ENCODE data around the gene MYH10. TPM values are rescaled to one million over a fixed set of nuclear protein-coding genes. Genes with fewer than 3 reads are reported as not detected.

The MYH10 gene
- total RNA-seq, 1 experiment from 2014 or later = 1.6 TPM

DNA sequence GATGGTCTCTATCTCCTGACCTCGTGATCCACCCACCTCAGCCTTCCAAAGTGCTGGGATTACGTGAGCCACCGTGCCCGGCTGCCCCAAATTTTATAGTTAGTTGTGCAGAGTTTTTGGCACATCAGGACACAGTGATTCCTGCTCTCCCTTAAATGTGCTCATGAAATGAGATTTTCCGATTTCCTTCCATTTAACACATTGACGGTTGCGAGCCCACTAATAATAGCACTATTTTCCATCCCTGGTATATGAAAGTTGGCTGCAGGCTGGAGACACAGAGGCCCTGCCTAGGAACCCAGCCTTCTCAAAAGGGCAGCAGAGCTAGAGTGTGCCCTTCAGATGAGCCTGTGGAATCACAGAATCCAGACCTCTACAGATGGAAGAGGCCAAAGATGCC, 17.4 kb upstream of the MYH10 start:
- Histone ChIP-seq H4K20me1 (ENCODE audit: insufficient read depth) (no peaks in the 10 kb centered on the region), H3F3A (ENCODE audit: insufficient read depth, low read depth) (no peaks in the 10 kb centered on the region), H3K4me2 (no peak overlapping the region), H3K4me1 (replicated peaks; ENCODE audit: insufficient read depth) (no peaks in the 10 kb centered on the region), H3K79me2 (ENCODE audit: low read depth) (no peaks in the 10 kb centered on the region), H3K27ac (no peak overlapping the region), H3K27me3 (ENCODE audit: insufficient read depth, low read depth) (peaks cover 69% of the 10 kb centered on the region), H3K9me2 (ENCODE audit: insufficient read depth) (no peaks in the 10 kb centered on the region), H3K9me3 (ENCODE audit: insufficient read depth, low read depth) (no peaks in the 10 kb centered on the region), H3K36me3 (ENCODE audit: low read depth) (no peaks in the 10 kb centered on the region), H3K4me3 (no peak overlapping the region), H2AFZ (no peak overlapping the region)
- intact Hi-C loops (cut with micrococcal nuclease; ENCODE audit: unreplicated experiment) = no loop called here
- CTCF ChIA-PET = no interaction called here
- no TSS peak for BruUV-seq (replicated peaks)
- DNase-seq = no peak
- TF ChIP-seq, protein P1, sequence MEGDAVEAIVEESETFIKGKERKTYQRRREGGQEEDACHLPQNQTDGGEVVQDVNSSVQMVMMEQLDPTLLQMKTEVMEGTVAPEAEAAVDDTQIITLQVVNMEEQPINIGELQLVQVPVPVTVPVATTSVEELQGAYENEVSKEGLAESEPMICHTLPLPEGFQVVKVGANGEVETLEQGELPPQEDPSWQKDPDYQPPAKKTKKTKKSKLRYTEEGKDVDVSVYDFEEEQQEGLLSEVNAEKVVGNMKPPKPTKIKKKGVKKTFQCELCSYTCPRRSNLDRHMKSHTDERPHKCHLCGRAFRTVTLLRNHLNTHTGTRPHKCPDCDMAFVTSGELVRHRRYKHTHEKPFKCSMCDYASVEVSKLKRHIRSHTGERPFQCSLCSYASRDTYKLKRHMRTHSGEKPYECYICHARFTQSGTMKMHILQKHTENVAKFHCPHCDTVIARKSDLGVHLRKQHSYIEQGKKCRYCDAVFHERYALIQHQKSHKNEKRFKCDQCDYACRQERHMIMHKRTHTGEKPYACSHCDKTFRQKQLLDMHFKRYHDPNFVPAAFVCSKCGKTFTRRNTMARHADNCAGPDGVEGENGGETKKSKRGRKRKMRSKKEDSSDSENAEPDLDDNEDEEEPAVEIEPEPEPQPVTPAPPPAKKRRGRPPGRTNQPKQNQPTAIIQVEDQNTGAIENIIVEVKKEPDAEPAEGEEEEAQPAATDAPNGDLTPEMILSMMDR (conservative IDR thresholded peaks at IDR 0.05) = no peak
- TF ChIP-seq EZH2 (IDR thresholded peaks at IDR 0.05; ENCODE audit: low read depth) = no peak
- POLR2A ChIA-PET (ENCODE audit: unreplicated experiment) = no interaction called here

DNA sequence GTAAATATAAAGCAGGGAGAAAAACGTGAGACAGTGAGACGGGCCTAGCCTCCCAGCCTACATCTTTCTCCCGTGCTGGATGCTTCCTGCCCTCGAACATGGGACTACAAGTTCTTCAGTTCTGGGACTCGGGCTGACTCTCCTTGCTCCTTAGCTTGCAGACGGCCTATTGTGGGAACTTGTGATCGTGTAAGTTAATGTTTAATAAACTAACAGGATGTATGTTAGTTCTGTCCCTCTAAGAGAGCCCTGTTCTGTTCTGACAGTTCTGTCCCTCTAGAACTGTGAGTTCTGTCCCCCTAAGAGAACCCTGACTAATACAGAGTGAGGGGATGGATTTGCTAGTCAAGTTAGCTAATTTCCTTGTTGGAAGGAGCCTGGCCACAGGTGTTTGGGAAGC, 16.7 kb upstream of the MYH10 start:
- no peaks in the 10 kb centered on the region for H3K4me1 ChIP-seq (replicated peaks; ENCODE audit: insufficient read depth)
- H3K79me2 ChIP-seq (ENCODE audit: low read depth) = no peaks in the 10 kb centered on the region
- no peaks in the 10 kb centered on the region for H3K36me3 ChIP-seq (ENCODE audit: low read depth)
- no peak overlapping the region for H3K4me2 ChIP-seq
- H3F3A ChIP-seq (ENCODE audit: insufficient read depth, low read depth) = no peaks in the 10 kb centered on the region
- peaks cover 69% of the 10 kb centered on the region for H3K27me3 ChIP-seq (ENCODE audit: insufficient read depth, low read depth)
- no TSS peak for BruUV-seq (replicated peaks)
- no peaks in the 10 kb centered on the region for H4K20me1 ChIP-seq (ENCODE audit: insufficient read depth)
- intact Hi-C loops (cut with micrococcal nuclease; ENCODE audit: unreplicated experiment) = no loop called here
- ChIA-PET CTCF (no interaction called here), POLR2A (ENCODE audit: unreplicated experiment) (no interaction called here)
- H3K27ac ChIP-seq = no peak overlapping the region
- no peaks in the 10 kb centered on the region for H3K9me3 ChIP-seq (ENCODE audit: insufficient read depth, low read depth)
- H3K4me3 ChIP-seq = no peak overlapping the region
- no peak for DNase-seq
- no peak for TF ChIP-seq EZH2 (IDR thresholded peaks at IDR 0.05; ENCODE audit: low read depth)
- TF ChIP-seq, protein P1 (conservative IDR thresholded peaks at IDR 0.05) = no peak
- H3K9me2 ChIP-seq (ENCODE audit: insufficient read depth) = no peaks in the 10 kb centered on the region
- no peak overlapping the region for H2AFZ ChIP-seq

DNA sequence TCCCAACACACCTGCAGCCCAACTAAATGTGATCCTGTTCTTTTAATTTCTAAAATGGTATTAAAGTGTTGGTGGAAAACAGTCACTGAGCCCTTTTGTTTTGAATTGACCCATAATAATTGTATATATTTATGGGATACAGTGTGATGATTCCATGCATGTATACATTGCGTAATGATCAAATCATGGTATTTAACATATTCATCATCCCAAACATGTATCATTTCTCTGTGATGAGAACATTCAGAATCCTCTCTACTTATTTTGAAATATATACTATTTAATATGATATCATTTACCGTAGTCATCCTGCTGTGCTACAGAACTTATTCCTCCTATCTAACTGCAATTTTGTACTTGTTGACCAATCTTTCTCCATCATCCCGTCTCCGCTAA, 14.0 kb upstream of the MYH10 start:
- CTCF ChIA-PET = no interaction called here
- Histone ChIP-seq H3K4me3 (no peak overlapping the region), H3F3A (ENCODE audit: insufficient read depth, low read depth) (no peaks in the 10 kb centered on the region), H3K4me1 (replicated peaks; ENCODE audit: insufficient read depth) (no peaks in the 10 kb centered on the region), H4K20me1 (ENCODE audit: insufficient read depth) (no peaks in the 10 kb centered on the region), H3K36me3 (ENCODE audit: low read depth) (no peaks in the 10 kb centered on the region), H3K4me2 (no peak overlapping the region), H3K9me3 (ENCODE audit: insufficient read depth, low read depth) (no peaks in the 10 kb centered on the region), H3K9me2 (ENCODE audit: insufficient read depth) (no peaks in the 10 kb centered on the region), H2AFZ (no peak overlapping the region), H3K79me2 (ENCODE audit: low read depth) (no peaks in the 10 kb centered on the region), H3K27ac (no peak overlapping the region), H3K27me3 (ENCODE audit: insufficient read depth, low read depth) (peaks cover 50% of the 10 kb centered on the region)
- POLR2A ChIA-PET (ENCODE audit: unreplicated experiment) = interaction anchor here (0.5 kb wide), 1 partner anchor 1241 kb away, joined by 3 read pairs; the partner anchor contains the start of gene TMEM256
- no peak for TF ChIP-seq EZH2 (IDR thresholded peaks at IDR 0.05; ENCODE audit: low read depth)
- TF ChIP-seq, protein P1 (conservative IDR thresholded peaks at IDR 0.05) = no peak
- no TSS peak for BruUV-seq (replicated peaks)
- intact Hi-C loops (cut with micrococcal nuclease; ENCODE audit: unreplicated experiment) = no loop called here
- DNase-seq = no peak

Measured in PC-9 (cell line).